Erythroblast (primary cell): ENCODE measurements around the gene GIPC3.
"Not testable (repeated sequence)": the region's sequence is repeated elsewhere in the genome, so short reads cannot be mapped to it uniquely, and the experiment has no call there.

ENCODE experiments used
- DNase-seq, 2 experiments: peaks; one replicate each; lab custom pipeline; 2025; lab: John Stamatoyannopoulos, UW
- GATA1 ChIP-seq: IDR thresholded peaks from 2 replicates; pipeline ENCODE4 v1.6.1; 2011; ENCODE audit warnings: low read depth, mild to moderate bottlenecking, control low read depth, low read length, moderate library complexity
- POLR2A ChIP-seq: IDR thresholded peaks from 2 replicates; pipeline ENCODE4 v1.6.1; 2011; ENCODE audit warnings: mild to moderate bottlenecking, low read length

Gene GIPC3

GRCh38 chr19:3575949-3576673 is 9.2 kb upstream of the GIPC3 start:
- no peak for TF ChIP-seq GATA1
- peak; percentile 1 for TF ChIP-seq POLR2A
- no peak for DNase-seq

GRCh38 chr19:3576696-3577443 is 8.4 kb upstream of the GIPC3 start:
- no peak for TF ChIP-seq GATA1
- no peak for TF ChIP-seq POLR2A
- DNase-seq: peak; percentile 53 to 66

- TF ChIP-seq GATA1 (no peak), POLR2A (no peak)
- DNase-seq: no peak
Observed at GRCh38 chr19:3577723-3578344, 7.4 kb upstream of the GIPC3 start.

GRCh38 chr19:3578390-3578789 is 6.9 kb upstream of the GIPC3 start:
- TF ChIP-seq GATA1 (no peak), POLR2A (no peak)
- DNase-seq: no peak

GRCh38 chr19:3580156-3580934 is 4.9 kb upstream of the GIPC3 start:
- no peak for DNase-seq
- no peak for TF ChIP-seq GATA1
- no peak for TF ChIP-seq POLR2A

- not testable (repeated sequence) for DNase-seq
Observed at GRCh38 chr19:3581792-3582191, 3.5 kb upstream of the GIPC3 start.

GRCh38 chr19:3584036-3584802 is 1.1 kb upstream of the GIPC3 start:
- not testable (repeated sequence) for DNase-seq

- TF ChIP-seq POLR2A (no peak), GATA1 (no peak)
- peak in 1 of 2 experiments; percentile 22 for DNase-seq
Observed at GRCh38 chr19:3586127-3586626, 899 bp downstream of the GIPC3 start.

- TF ChIP-seq POLR2A: no peak
- no peak for TF ChIP-seq GATA1
- no peak for DNase-seq
Observed at GRCh38 chr19:3586707-3587346, 1.5 kb downstream of the GIPC3 start.

- TF ChIP-seq POLR2A (no peak), GATA1 (no peak)
Observed at GRCh38 chr19:3589439-3589838, 4.2 kb downstream of the GIPC3 start.

GRCh38 chr19:3589949-3590348 is 4.7 kb downstream of the GIPC3 start:
- DNase-seq: no peak
- TF ChIP-seq POLR2A: no peak
- TF ChIP-seq GATA1: no peak

More at GRCh38 chr19:3589439-3589838, 4.2 kb downstream of the GIPC3 start:
- no peak for DNase-seq

GRCh38 chr19:3590991-3591659 is 5.8 kb downstream of the GIPC3 start:
- TF ChIP-seq POLR2A (no peak), GATA1 (no peak)
- no peak for DNase-seq
